Stimulated activated CD4-positive, alpha-beta T cell treated with anti-CD3 and anti-CD28 coated beads, Interleukin-12 subunit alpha, Interleukin-12 subunit beta, amount 100 ng/mL, for 48 hours (primary cell): ENCODE data around the gene SIK2.

ENCODE experiments used
- DNase-seq, 3 donors: peaks; one replicate each; pipeline ENCODE4 v3.0.0-alpha.2; 2020; ENCODE audit warnings: low read depth in 2 of 3, low spot score in 1 of 3

Gene SIK2

GRCh38 chr11:111727431-111727830 lies 125.2 kb downstream of the SIK2 start:
- no peak for DNase-seq

- DNase-seq, result no peak
Measured at GRCh38 chr11:111729071-111729830, 127.0 kb downstream of the SIK2 start.

- DNase-seq, result no peak
Measured at GRCh38 chr11:111729831-111730311, 127.6 kb downstream of the SIK2 start.

- DNase-seq, result no peak
Measured at GRCh38 chr11:111730871-111731591, 128.8 kb downstream of the SIK2 start.

GRCh38 chr11:111731821-111732220 lies 129.6 kb downstream of the SIK2 start:
- no peak for DNase-seq

GRCh38 chr11:111733016-111733415 lies 130.8 kb downstream of the SIK2 start:
- no peak for DNase-seq

- DNase-seq, result no peak
Measured at GRCh38 chr11:111733611-111734088, 131.4 kb downstream of the SIK2 start.

GRCh38 chr11:111734101-111734953 lies 132.1 kb downstream of the SIK2 start:
- no peak for DNase-seq

- no peak for DNase-seq
Measured at GRCh38 chr11:111734954-111735261, 132.7 kb downstream of the SIK2 start.

- no peak for DNase-seq
Measured at GRCh38 chr11:111735262-111736116, 133.2 kb downstream of the SIK2 start.

GRCh38 chr11:111736181-111736590 lies 133.9 kb downstream of the SIK2 start:
- DNase-seq, result no peak

GRCh38 chr11:111736621-111737443 lies 134.6 kb downstream of the SIK2 start:
- no peak for DNase-seq

GRCh38 chr11:111737444-111738210 lies 135.4 kb downstream of the SIK2 start:
- DNase-seq, result no peak

GRCh38 chr11:111739299-111739698 lies 137.1 kb downstream of the SIK2 start:
- no peak for DNase-seq

- DNase-seq, result no peak
Measured at GRCh38 chr11:111741751-111742150, 139.5 kb downstream of the SIK2 start.

GRCh38 chr11:111743700-111744099 lies 141.5 kb downstream of the SIK2 start:
- DNase-seq, result no peak

GRCh38 chr11:111745719-111746504 lies 143.7 kb downstream of the SIK2 start:
- no peak for DNase-seq
